Activated T-cell treated with anti-CD3 and anti-CD28 coated beads, Interleukin-2, amount 50 U/mL, for 72 hours (primary cell): ENCODE measurements around the gene LYPD6B. TPM values are rescaled to one million over a fixed set of nuclear protein-coding genes. Genes with fewer than 3 reads are reported as not detected.

Experiments
- ATAC-seq, 2 donors: fragments of 150-1000 bp; cut with Tn5 transposase; replicated peaks in 1 of 2; 2 replicates each; pipeline ENCODE4 v1.10.0; 2021; ENCODE audit warnings: moderate library complexity in 2 of 2, mild to moderate bottlenecking in 1 of 2
- DNase-seq, 2 donors: peaks; one replicate each; pipeline ENCODE4 v3.0.0; 2021 to 2022; ENCODE audit warnings: mixed read lengths in 1 of 2
- H3K27ac Mint-ChIP-seq: one replicate; pipeline ENCODE4 v1.8.0; 2022; ENCODE audit warnings: mild to moderate bottlenecking, moderate library complexity, mixed read lengths
- H3K27me3 Mint-ChIP-seq: one replicate; pipeline ENCODE4 v1.8.0; 2022; ENCODE audit warnings: low read depth, mixed read lengths
- H3K36me3 Mint-ChIP-seq, 2 donors: one replicate each; pipeline ENCODE4 v1.8.0; 2022; ENCODE audit warnings: mixed read lengths in 2 of 2, mild to moderate bottlenecking in 1 of 2; ENCODE audit not compliant: insufficient read depth in 2 of 2
- H3K4me1 Mint-ChIP-seq: one replicate; pipeline ENCODE4 v1.8.0; 2022; ENCODE audit warnings: low read depth, mixed read lengths
- H3K4me3 Mint-ChIP-seq, 2 donors: one replicate each; pipeline ENCODE4 v1.8.0; 2022; ENCODE audit warnings: mild to moderate bottlenecking in 2 of 2, mixed read lengths in 2 of 2, moderate library complexity in 2 of 2
- H3K9me3 Mint-ChIP-seq, 2 donors: one replicate each; pipeline ENCODE4 v1.8.0; 2022; ENCODE audit warnings: mixed read lengths in 2 of 2
- total RNA-seq, 2 donors: library from RNA; stranded (reverse); gene quantifications; one replicate each; pipeline ENCODE4 v1.2.3, GENCODE V29; 2022

LYPD6B gene
- total RNA-seq, 2 donors from 2014 or later: not detected

DNA sequence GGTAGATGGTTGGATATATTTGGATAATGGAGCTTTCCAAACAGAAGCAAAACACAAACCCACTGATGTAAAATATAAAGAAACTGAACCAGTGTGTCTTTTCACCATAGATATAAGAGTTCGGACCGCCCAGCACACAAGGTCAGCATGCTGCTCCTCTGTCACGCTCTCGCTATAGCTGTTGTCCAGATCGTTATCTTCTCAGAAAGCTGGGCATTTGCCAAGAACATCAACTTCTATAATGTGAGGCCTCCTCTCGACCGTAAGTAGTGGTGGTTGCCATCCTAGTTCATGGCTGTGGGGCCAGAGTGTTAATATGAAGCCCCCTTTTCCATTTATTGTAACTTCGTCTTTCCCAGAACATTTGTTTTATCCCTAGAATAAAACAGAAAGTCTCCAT, 166.6 kb downstream of the LYPD6B start:
- no peaks in the 10 kb centered on the region for H3K4me1 Mint-ChIP-seq
- H3K27ac Mint-ChIP-seq: no peak overlapping the region
- H3K4me3 Mint-ChIP-seq: no peak overlapping the region
- no peak for DNase-seq
- no peaks in the 10 kb centered on the region for H3K9me3 Mint-ChIP-seq
- no peaks in the 10 kb centered on the region for H3K36me3 Mint-ChIP-seq
- peaks cover 9% of the 10 kb centered on the region for H3K27me3 Mint-ChIP-seq
- no peak for ATAC-seq

DNA sequence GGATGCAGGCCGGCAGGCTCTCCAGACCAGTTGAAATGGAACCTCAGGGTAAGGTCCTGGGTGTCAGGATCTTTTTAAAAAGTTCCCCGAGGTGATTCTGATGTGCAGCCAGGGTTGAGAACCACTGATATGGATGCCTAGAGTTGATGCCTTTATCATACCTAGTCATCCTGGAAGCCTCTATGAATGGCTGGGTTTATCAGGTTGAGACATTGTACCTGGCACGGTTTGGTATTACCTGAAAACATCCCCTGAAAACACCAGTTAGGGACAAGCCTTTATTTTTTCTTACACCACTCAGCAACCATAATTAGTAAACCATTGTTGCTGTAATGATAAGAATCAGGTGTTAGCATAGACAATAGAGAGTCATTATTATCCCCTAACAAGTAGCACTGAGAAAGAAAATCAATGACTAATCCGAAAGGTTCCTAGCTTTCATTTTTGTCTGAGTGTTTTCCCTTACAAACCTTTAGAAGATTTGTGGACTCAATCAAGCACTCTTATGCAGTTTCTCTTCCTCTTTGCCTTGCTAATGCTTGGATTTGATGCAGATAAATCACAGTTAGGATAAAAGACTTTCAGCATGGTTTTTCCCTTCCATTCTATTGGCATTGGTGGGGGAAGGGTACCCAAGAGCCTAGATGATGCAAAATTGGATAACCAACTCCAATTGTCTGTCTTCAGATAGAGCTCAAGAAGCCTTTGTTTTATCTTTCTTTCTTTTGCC, 175.4 kb downstream of the LYPD6B start:
- DNase-seq (no peak), ATAC-seq (no peak)
- Mint-ChIP-seq H3K4me3 (no peak overlapping the region), H3K4me1 (no peaks in the 10 kb centered on the region), H3K36me3 (no peaks in the 10 kb centered on the region), H3K9me3 (no peaks in the 10 kb centered on the region), H3K27ac (no peak overlapping the region), H3K27me3 (peaks cover 15% of the 10 kb centered on the region)

DNA sequence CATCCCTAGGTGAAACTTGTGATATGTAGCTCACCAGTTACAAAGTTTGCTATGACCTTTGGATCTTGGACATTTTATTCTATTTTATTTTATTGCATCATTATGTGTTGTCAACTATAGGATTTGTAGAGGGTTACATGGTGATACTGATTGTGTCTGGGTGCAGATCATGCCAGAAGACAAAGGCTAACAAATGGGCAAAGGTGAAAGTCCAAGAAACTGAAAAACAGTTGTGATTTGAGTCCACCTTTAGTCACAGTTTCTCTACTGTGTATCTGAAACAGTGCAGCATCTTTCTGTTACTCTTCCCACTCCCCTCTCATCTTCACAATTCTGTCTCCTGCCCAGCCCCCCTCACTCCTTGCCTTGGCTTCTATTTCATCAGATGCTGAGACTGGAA, 180.0 kb downstream of the LYPD6B start:
- Mint-ChIP-seq H3K36me3 (no peaks in the 10 kb centered on the region), H3K27me3 (peaks cover 26% of the 10 kb centered on the region), H3K9me3 (no peaks in the 10 kb centered on the region), H3K4me3 (no peak overlapping the region), H3K27ac (no peak overlapping the region), H3K4me1 (no peaks in the 10 kb centered on the region)
- ATAC-seq (no peak), DNase-seq (no peak)

DNA sequence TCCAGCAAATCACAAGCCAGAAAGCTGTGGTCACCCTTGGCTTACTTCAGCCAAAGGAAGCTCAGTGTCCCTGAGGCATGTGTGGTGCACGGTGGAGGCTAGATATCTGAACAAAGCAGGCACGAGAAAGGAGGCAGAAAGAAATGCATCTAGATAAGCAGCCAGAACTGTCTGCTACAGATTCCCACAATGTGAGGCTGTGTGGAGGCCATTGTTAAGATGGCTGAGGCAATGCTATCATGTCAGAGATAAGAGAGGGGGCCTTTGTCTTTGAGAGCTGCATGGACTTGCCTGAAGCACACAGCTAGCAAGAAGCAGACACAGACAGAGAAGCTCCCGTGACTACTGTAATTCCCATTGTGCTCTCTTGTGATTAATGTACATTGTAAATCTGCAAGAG, 181.4 kb downstream of the LYPD6B start:
- no peaks in the 10 kb centered on the region for H3K4me1 Mint-ChIP-seq
- ATAC-seq (no peak), DNase-seq (no peak)
- H3K27ac Mint-ChIP-seq: no peak overlapping the region
- no peaks in the 10 kb centered on the region for H3K36me3 Mint-ChIP-seq
- H3K27me3 Mint-ChIP-seq: peaks cover 26% of the 10 kb centered on the region
- no peaks in the 10 kb centered on the region for H3K9me3 Mint-ChIP-seq
- no peak overlapping the region for H3K4me3 Mint-ChIP-seq

DNA sequence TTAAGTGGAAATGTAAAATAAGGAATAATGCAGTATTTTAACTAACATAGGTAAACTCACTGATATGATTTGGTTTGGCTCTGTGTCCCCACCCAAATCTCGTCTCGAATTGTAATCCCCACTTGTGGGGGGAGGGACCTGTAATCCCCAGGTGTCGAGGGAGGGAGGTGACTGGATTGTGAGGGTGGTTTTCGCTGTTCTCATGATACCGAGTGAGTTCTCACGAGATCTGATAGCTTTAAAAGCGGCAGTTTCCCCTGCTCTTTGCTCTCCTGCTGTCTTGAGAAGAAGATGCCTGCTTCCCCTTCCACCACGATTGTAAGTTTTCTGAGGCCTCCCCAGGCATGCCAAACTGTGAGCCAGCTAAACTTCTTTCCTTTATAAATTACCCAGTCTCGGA, 182.5 kb downstream of the LYPD6B start:
- Mint-ChIP-seq H3K9me3 (no peaks in the 10 kb centered on the region), H3K36me3 (no peaks in the 10 kb centered on the region)

DNA sequence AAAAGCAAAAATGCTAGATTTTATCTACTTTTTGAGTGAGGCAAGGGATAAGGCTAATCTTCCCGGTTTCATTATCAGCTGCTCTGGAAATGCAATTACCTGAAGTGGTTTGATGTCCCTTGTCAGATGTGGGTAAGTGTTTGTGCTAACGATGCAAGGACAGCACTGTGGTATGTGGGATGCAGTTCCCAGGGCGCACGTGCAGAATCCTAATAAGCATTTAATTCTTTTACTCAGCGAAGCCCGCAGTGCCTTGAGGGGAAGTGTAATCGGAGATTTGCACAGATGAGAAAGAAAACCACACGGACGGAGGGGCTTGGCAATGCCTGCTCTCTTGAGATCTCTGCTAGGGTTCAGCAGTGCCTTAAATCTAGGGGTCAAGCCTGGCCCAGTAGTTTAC, 183.4 kb downstream of the LYPD6B start:
- Mint-ChIP-seq H3K9me3 (no peaks in the 10 kb centered on the region), H3K27me3 (peaks cover 21% of the 10 kb centered on the region), H3K4me1 (no peaks in the 10 kb centered on the region), H3K27ac (no peak overlapping the region), H3K36me3 (no peaks in the 10 kb centered on the region), H3K4me3 (no peak overlapping the region)
- ATAC-seq (no peak), DNase-seq (no peak)

More for the DNA sequence above, 182.5 kb downstream of the LYPD6B start:
- DNase-seq (no peak), ATAC-seq (no peak)
- Mint-ChIP-seq H3K27ac (no peak overlapping the region), H3K27me3 (peaks cover 24% of the 10 kb centered on the region), H3K4me3 (no peak overlapping the region), H3K4me1 (no peaks in the 10 kb centered on the region)

DNA sequence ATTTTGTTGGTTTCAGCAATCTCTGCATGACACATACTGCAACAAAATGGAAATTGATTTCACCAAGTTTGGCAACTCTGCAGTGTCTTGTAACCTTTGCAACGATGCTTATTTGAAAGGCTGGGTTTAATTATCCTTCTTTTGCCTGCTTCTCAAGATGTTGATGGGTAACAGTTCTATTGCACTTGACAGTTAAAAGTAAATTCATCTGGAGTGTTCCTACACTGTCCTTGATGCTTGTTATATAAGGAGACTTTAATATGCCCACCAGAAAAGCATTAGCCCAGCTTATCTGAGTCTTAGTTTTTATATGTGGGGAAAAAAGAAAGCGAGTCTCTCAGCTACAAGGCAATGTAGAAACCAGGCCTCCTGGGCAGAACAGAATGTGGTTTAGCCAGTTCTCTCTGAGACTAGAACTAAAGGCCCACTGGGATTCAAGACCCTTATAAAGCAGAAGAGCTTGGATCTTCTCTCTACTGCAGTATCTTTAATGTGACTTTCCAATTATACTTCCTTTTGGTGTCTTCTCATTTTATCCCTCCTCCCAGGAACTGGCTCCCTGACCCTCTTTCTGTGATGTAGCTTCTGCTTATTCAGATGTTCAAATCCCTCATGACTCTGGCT, 185.1 kb downstream of the LYPD6B start:
- Mint-ChIP-seq H3K4me3 (no peak overlapping the region), H3K4me1 (no peaks in the 10 kb centered on the region), H3K27me3 (peaks cover 37% of the 10 kb centered on the region), H3K36me3 (no peaks in the 10 kb centered on the region), H3K27ac (no peak overlapping the region), H3K9me3 (no peaks in the 10 kb centered on the region)
- DNase-seq (no peak), ATAC-seq (no peak)

GRCh38 chr2:149224543-149224942, 186.0 kb downstream of the LYPD6B start:
- DNase-seq: no peak
- peaks cover 42% of the 10 kb centered on the region for H3K27me3 Mint-ChIP-seq
- no peak overlapping the region for H3K4me3 Mint-ChIP-seq
- H3K36me3 Mint-ChIP-seq: no peaks in the 10 kb centered on the region
- H3K4me1 Mint-ChIP-seq: no peaks in the 10 kb centered on the region
- no peak overlapping the region for H3K27ac Mint-ChIP-seq
- no peaks in the 10 kb centered on the region for H3K9me3 Mint-ChIP-seq
- ATAC-seq: no peak

GRCh38 chr2:149225446-149225845, 186.9 kb downstream of the LYPD6B start:
- H3K4me3 Mint-ChIP-seq: no peak overlapping the region
- DNase-seq (no peak), ATAC-seq (no peak)
- H3K9me3 Mint-ChIP-seq: no peaks in the 10 kb centered on the region
- no peak overlapping the region for H3K27ac Mint-ChIP-seq
- no peaks in the 10 kb centered on the region for H3K4me1 Mint-ChIP-seq
- peaks cover 42% of the 10 kb centered on the region for H3K27me3 Mint-ChIP-seq
- H3K36me3 Mint-ChIP-seq: no peaks in the 10 kb centered on the region

DNA sequence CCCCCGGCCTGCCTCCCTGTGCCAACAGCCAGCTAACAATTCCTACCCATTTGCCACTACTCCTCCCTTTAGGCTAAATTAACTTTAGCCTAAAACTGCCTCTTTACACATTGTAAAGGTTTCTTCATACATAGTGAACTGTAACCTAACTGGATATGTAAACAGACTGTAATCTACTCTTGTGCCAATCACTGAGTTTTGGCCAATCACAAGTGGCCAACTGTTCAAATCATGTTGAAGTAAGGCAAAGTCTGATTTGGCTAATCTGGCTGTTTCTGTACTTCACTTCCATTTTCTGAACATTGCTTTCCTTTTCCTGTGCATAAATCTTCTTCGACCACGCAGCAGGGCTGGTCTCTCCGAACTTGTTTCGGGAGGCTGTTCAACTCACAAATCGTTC, 188.3 kb downstream of the LYPD6B start:
- Mint-ChIP-seq H3K27me3 (peaks cover 34% of the 10 kb centered on the region), H3K27ac (no peak overlapping the region), H3K4me3 (no peak overlapping the region), H3K4me1 (no peaks in the 10 kb centered on the region), H3K36me3 (no peaks in the 10 kb centered on the region), H3K9me3 (no peaks in the 10 kb centered on the region)
- no peak for ATAC-seq
- no peak for DNase-seq

- no peaks in the 10 kb centered on the region for H3K4me1 Mint-ChIP-seq
- peaks cover 0 to 5% of the 10 kb centered on the region in 2 donors for H3K9me3 Mint-ChIP-seq
- H3K27me3 Mint-ChIP-seq: peaks cover 6% of the 10 kb centered on the region
- H3K36me3 Mint-ChIP-seq: no peaks in the 10 kb centered on the region
- ATAC-seq (no peak), DNase-seq (no peak)
- H3K4me3 Mint-ChIP-seq: no peak overlapping the region
- no peak overlapping the region for H3K27ac Mint-ChIP-seq
Measured at GRCh38 chr2:149235816-149236375, 197.4 kb downstream of the LYPD6B start.

GRCh38 chr2:149236410-149236809, 197.9 kb downstream of the LYPD6B start:
- Mint-ChIP-seq H3K27ac (no peak overlapping the region), H3K4me3 (no peak overlapping the region), H3K9me3 (peaks cover 0 to 5% of the 10 kb centered on the region in 2 donors), H3K36me3 (no peaks in the 10 kb centered on the region), H3K27me3 (peaks cover 6% of the 10 kb centered on the region), H3K4me1 (no peaks in the 10 kb centered on the region)
- ATAC-seq: no peak
- no peak for DNase-seq

DNA sequence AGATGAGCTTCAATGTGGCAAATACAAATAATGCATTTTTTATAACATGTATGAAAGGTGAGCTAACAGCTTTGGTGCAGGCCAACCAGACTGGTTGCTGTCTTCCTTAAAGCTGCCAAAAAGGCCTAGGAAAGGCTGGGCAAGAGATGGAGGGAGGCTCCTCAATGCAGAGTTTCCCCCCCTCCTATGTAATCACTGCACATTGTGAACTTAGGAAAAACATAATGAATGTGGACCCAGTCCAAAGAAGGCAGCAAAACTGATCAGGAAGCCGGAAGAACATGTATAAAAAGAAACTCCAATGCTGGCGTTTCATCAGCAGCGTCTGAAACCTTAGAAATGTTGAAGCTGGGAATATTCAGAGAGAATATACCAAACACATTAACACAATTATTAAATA, 207.7 kb downstream of the LYPD6B start:
- Mint-ChIP-seq H3K4me1 (no peaks in the 10 kb centered on the region), H3K27me3 (no peaks in the 10 kb centered on the region), H3K4me3 (no peak overlapping the region), H3K27ac (no peak overlapping the region), H3K36me3 (no peaks in the 10 kb centered on the region), H3K9me3 (no peaks in the 10 kb centered on the region)
- ATAC-seq (no peak), DNase-seq (no peak)
